Aorta (tissue), 5 donors: ENCODE results near the gene SMAD2. TPM values are rescaled to one million over a fixed set of nuclear protein-coding genes. Genes with fewer than 3 reads are reported as not detected.
"Not testable (repeated sequence)": the region's sequence is repeated elsewhere in the genome, so short reads cannot be mapped to it uniquely, and the experiment has no call there.

ENCODE experiments used
- ATAC-seq: fragments of 200-7000 bp; cut with Tn5 transposase; one replicate; pipeline ENCODE4 v1.9.1; 2022; ENCODE audit warnings: moderate library complexity; ENCODE audit not compliant: low FRiP score
- DNase-seq, 2 donors: peaks; one replicate each; pipeline ENCODE4 v3.0.0-alpha.2; 2020
- H3K27ac ChIP-seq, 2 donors: one replicate each; pipeline ENCODE4 v1.5.1; 2013; ENCODE audit warnings: low read length in 2 of 2, mild to moderate bottlenecking in 2 of 2, moderate library complexity in 2 of 2, control low read depth in 1 of 2, inconsistent platforms in 1 of 2, low read depth in 1 of 2
- H3K27me3 ChIP-seq, 2 donors: one replicate each; pipeline ENCODE4 v1.6.1; 2013; ENCODE audit warnings: control low read depth in 1 of 2, low read length in 1 of 2, mild to moderate bottlenecking in 1 of 2, moderate library complexity in 1 of 2; ENCODE audit not compliant: insufficient read depth in 2 of 2, control insufficient read depth in 1 of 2
- H3K36me3 ChIP-seq, 2 donors: one replicate each; pipeline ENCODE4 v1.6.1; 2013; ENCODE audit warnings: control low read depth in 1 of 2, low read length in 1 of 2, mild to moderate bottlenecking in 1 of 2; ENCODE audit not compliant: insufficient read depth in 2 of 2, control insufficient read depth in 1 of 2
- H3K4me1 ChIP-seq, 2 donors: one replicate each; pipeline ENCODE4 v1.6.1; 2013; ENCODE audit warnings: low read length in 2 of 2, control low read depth in 1 of 2, mild to moderate bottlenecking in 1 of 2, moderate library complexity in 1 of 2; ENCODE audit not compliant: insufficient read depth in 2 of 2, control insufficient read depth in 1 of 2
- H3K4me3 ChIP-seq, 2 donors: one replicate each; pipeline ENCODE4 v1.5.1; 2013; ENCODE audit warnings: low read length in 2 of 2, control low read depth in 1 of 2, mild to moderate bottlenecking in 1 of 2
- H3K9me3 ChIP-seq: one replicate; pipeline ENCODE4 v1.6.1; 2013; ENCODE audit warnings: mild to moderate bottlenecking, low read length; ENCODE audit not compliant: control insufficient read depth
- WGBS, 2 donors: extraction: QIAGEN DNeasy Blood & Tissue Kit; methylation state at CpG; one replicate each; pipeline ENCODE4 v1.1.7; 2013; 5-methylcytosine and 5-hydroxymethylcytosine counted together
- intact Hi-C, 2 donors: fragments of 100-400 bp; cut with DNase I; formaldehyde crosslinking; loops; one replicate each; pipeline versions ENCODE4 v1.14.2 to v1.15.0; 2022
- polyA plus RNA-seq, 2 donors: library from polyadenylated mRNA; stranded (reverse); fragments of 200-250 nt; gene quantifications; one replicate each; pipeline ENCODE4 v1.2.3, GENCODE V29; 2013
- total RNA-seq, 2 donors: library from RNA; stranded (reverse); fragmentation: NEBNext Ultra II Directional; extraction: Animal tissue kit (Norgen Biotek cat#: 25700); gene quantifications; one replicate each; pipeline ENCODE4 v1.2.1, GENCODE V29; 2021
- donor health status: healthy with polysubstance abuse.
- donor health status: Bipolar disorder and iron deficiency.
- donor health status: DM: no; HTN: no; CAD: no.
- donor health status: DM: no; HTN: no; CAD: no.
- donor health status: DM: yes; HTN: yes; CAD: no.

The SMAD2 gene
- total and polyA plus RNA-seq, 4 donors: 45.4 to 137 (median 104) TPM

DNA sequence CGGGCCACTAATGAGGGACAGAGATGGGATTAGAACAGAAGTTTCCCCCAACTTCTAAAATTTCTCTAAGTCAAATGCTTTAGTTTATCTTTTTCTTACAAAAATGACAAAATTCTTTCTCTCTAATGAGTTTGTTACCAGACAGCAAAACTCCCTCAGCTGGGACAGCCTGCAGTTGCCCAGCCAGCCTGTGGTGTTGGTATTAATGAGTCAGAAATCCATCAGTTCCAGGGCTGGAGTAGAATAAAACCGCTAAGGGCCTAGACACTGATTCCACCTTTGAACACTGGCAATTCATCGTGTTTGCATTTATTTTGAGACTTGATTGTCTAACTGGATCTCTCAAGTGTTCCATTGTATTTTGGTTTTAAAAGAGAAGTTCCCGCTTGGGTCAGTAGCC is 38.3 kb upstream of the SMAD2 start:
- ATAC-seq: no peak
- intact Hi-C loops: loop anchor here (5.0 kb wide), 2 partner anchors 34 to 36 kb away; partner anchors contain the start of gene SMAD2 (in 1 of the 2)
- peak overlapping the region; percentile 37 to 88 for H3K27ac ChIP-seq

DNA sequence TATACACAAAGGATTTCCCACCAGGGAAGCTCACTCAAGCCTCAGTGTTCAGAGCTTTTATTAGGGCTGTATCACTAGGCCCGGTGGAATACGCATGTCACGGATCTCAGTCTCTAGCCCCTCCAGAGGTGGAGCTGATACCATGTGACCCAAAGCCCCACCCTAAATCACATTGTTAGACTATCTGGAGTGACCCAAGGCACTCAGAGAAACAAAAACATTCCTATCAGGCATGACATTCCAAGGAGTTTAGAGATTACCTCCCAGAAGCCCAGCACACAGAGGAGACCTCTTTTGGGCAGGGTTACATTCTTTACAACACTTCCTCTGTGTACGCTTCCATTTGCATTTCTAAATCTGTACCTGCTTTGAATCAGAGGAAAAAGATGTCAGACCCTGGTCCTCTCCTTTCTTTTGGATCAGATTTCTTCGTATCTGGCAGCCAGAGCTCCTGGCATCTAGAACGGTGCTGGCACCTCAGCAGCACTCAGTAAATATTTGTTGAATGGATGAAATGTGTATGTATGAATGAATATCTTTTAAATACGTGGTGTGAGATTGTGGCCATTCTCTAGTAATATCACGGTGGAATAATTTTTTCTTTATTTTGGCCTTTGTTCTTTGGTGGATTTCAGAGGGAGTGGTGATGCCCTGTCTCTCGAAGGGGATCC is 37.7 kb upstream of the SMAD2 start:
- H3K36me3 ChIP-seq: no peaks in the 10 kb centered on the region
- no peak for DNase-seq
- H3K9me3 ChIP-seq: no peaks in the 10 kb centered on the region
- no peaks in the 10 kb centered on the region for H3K27me3 ChIP-seq
- WGBS, 2 donors: 2 to 10% methylated on average over 9 of the region's 9 CpGs
- H3K27ac ChIP-seq: peak overlapping the region; percentile 42 to 88
- no peak overlapping the region for H3K4me3 ChIP-seq
- ATAC-seq: no peak
- H3K4me1 ChIP-seq: no peaks in the 10 kb centered on the region
- intact Hi-C loops: loop anchor here (5.0 kb wide), 2 partner anchors 34 to 36 kb away; partner anchors contain the start of gene SMAD2 (in 1 of the 2)

More for the DNA sequence above, 38.3 kb upstream of the SMAD2 start:
- no peaks in the 10 kb centered on the region for H3K36me3 ChIP-seq
- H3K4me1 ChIP-seq: no peaks in the 10 kb centered on the region
- H3K27me3 ChIP-seq: no peaks in the 10 kb centered on the region
- no peak for DNase-seq
- H3K4me3 ChIP-seq: no peak overlapping the region
- 42 to 50% methylated on average over 4 of the region's 4 CpGs for WGBS, 2 donors
- no peaks in the 10 kb centered on the region for H3K9me3 ChIP-seq

DNA sequence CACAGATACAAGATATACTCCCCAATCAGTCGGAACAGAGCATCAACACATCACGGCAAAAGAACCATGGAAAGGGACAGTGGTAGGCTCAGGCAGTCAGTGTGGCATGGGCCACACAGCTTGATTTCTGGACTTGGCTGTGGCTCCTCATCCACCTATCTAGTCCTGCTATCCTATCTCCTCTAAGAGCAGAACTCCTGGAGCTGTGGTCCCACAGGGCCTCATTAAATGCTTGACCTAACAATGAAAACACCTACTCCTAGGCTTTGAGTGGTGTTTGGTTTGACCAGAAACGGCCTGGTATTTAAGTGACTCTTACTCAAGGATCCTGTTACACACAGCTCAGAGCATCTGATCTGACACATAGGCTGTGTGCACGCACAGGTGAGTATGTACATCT is 33.6 kb upstream of the SMAD2 start:
- Histone ChIP-seq H3K27me3 (no peaks in the 10 kb centered on the region), H3K4me3 (no peak overlapping the region), H3K9me3 (no peaks in the 10 kb centered on the region), H3K36me3 (no peaks in the 10 kb centered on the region), H3K27ac (no peak overlapping the region), H3K4me1 (no peaks in the 10 kb centered on the region)
- DNase-seq: no peak
- 79 to 83% methylated on average over 4 of the region's 4 CpGs for WGBS, 2 donors
- intact Hi-C loops: no loop called here
- ATAC-seq: no peak

DNA sequence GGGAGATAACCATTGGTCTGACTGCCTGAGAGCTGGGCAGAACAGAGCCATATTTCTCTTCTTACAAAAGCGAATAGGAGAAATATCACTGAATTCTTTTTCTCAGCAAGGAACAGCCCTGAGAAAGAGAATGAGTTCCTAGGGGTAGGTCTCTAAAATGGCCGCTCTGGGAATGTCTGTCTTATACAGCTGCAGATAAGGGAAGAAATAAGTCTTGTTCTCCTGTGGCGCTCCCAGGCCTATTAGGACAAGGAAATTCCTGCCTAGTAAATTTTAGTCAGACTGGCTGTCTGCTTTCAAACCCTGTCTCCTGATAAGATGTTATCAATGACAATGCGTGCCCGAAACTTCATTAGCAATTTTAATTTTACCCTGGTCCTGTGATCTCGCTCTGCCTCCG is 30.5 kb upstream of the SMAD2 start:
- H3K27me3 ChIP-seq, H3K27ac ChIP-seq, H3K4me1 ChIP-seq, DNase-seq, H3K36me3 ChIP-seq, ATAC-seq, H3K4me3 ChIP-seq, H3K9me3 ChIP-seq, intact Hi-C loops: not testable (repeated sequence)
- 95 to 96% methylated on average over 7 of the region's 7 CpGs for WGBS, 2 donors

DNA sequence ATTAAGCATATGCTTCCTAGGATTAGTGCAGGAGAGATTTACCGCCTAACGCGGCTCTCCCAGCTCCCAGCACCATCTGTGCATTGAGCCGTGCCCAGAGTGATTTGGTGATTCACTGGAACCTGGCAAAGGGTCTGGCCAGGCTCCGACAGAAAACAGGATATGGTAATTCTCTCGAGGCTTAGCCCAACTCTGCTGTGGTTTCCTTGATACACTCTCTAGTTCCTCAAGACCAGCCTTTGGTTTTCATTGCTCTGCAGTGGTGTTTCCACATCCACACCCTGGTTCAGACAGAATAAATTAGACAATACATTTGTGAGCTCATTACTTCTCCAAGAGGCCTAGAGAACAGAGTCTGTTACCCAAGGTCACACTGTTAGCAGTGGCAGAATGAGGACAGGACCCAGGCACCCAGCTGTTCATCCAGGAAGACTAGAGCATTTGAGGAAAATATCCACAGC is 23.0 kb upstream of the SMAD2 start:
- Histone ChIP-seq H3K27me3 (no peaks in the 10 kb centered on the region), H3K9me3 (no peaks in the 10 kb centered on the region), H3K4me1 (peaks cover 0 to 4% of the 10 kb centered on the region in 2 donors), H3K4me3 (no peak overlapping the region), H3K36me3 (no peaks in the 10 kb centered on the region), H3K27ac (peak overlapping the region in 1 of 2 donors; percentile 42)
- ATAC-seq (peak; percentile 77), DNase-seq (peak; percentile 75 to 78)
- 6 to 7% methylated on average over 6 of the region's 6 CpGs for WGBS, 2 donors
- intact Hi-C loops: no loop called here

DNA sequence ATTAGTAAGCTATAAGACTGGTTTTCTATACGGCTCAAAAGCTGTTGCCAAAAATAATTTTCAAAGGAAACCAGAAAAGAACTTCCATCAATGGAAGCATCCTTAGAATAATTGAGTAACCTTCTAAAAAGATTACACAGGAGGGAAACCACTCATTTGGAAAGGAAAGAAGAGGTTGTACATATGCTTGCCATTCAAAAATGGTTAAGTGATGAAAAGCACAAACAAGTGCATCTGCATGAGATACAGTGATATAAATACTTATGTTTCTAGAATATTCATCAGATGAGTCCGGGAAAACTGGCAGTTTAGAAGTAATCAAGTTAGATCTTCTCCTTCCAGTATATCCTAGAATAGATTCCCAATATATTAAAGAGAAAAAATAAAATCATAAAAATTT is 20.1 kb upstream of the SMAD2 start:
- H3K4me1 ChIP-seq: peaks cover 0 to 4% of the 10 kb centered on the region in 2 donors
- 71 to 74% methylated on average over 2 of the region's 2 CpGs for WGBS, 2 donors
- intact Hi-C loops: no loop called here
- no peaks in the 10 kb centered on the region for H3K36me3 ChIP-seq
- H3K9me3 ChIP-seq: no peaks in the 10 kb centered on the region
- H3K27me3 ChIP-seq: no peaks in the 10 kb centered on the region
- no peak overlapping the region for H3K27ac ChIP-seq
- ATAC-seq (no peak), DNase-seq (no peak)
- no peak overlapping the region for H3K4me3 ChIP-seq

DNA sequence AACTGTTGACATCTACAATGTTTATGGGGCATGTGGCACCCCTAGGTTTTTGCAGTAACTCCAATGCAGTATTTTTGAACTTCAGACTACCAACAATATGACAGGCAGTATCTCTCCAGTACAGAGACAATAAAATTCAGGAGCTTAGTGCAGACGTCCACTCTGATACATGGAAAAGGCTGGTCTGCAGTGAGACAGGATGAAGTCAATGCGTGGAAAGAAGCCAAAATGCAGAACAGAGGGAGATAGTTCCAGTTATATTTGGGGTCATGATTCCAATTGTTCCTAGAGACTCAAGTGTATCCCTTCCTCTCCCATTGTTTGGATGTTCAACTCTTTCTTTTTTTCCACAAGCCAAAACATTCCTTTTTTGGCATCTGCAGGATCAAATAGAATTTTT is 18.7 kb upstream of the SMAD2 start:
- DNase-seq: no peak
- H3K9me3 ChIP-seq: no peaks in the 10 kb centered on the region
- ATAC-seq: no peak
- no peaks in the 10 kb centered on the region for H3K27me3 ChIP-seq
- WGBS, 2 donors: 57 to 60% methylated on average over 2 of the region's 2 CpGs
- intact Hi-C loops: no loop called here
- H3K36me3 ChIP-seq: no peaks in the 10 kb centered on the region
- no peak overlapping the region for H3K4me3 ChIP-seq
- H3K27ac ChIP-seq: no peak overlapping the region
- peaks cover 0 to 4% of the 10 kb centered on the region in 2 donors for H3K4me1 ChIP-seq

DNA sequence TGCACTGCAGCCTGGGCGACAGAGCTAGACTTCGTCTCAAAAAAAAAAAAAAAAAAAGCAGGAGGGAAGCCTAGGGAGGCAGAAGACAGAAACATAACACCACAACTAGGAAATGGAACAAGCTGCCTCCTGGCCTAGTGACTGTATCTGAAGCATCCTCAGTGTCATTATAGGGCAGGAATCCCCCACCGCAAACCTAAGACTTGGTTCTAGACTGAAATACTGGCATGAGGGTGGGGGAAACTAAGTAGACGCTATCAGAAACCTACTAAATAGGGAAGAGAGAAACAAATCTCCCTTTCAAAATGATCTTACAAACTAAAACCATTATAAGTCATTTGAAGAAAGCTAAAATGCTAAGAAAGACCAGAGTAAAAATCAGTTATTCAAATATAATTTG is 16.4 kb upstream of the SMAD2 start:
- no peaks in the 10 kb centered on the region for H3K27me3 ChIP-seq
- no peaks in the 10 kb centered on the region for H3K4me1 ChIP-seq
- ATAC-seq: no peak
- WGBS, 2 donors: 89 to 91% methylated on average over 4 of the region's 4 CpGs
- DNase-seq: no peak
- no peaks in the 10 kb centered on the region for H3K9me3 ChIP-seq
- H3K36me3 ChIP-seq: no peaks in the 10 kb centered on the region
- H3K27ac ChIP-seq: no peak overlapping the region
- intact Hi-C loops: no loop called here
- H3K4me3 ChIP-seq: no peak overlapping the region
